ENCODE measurements around the gene NEK5. TPM values are rescaled to one million over a fixed set of nuclear protein-coding genes. Genes with fewer than 3 reads are reported as not detected.

NEK5 gene
- total RNA-seq, 2 donors from 2014 or later = 1.2 to 2.3 TPM

GRCh38 chr13:52158629-52159158 is 29.8 kb upstream of the NEK5 start:
- Histone ChIP-seq H3K4me3 (peak overlapping the region; percentile 73 to 89), H3K9me3 (no peaks in the 10 kb centered on the region), H3K4me1 (replicated peaks) (no peaks in the 10 kb centered on the region), H3K36me3 (no peaks in the 10 kb centered on the region), H3K27me3 (replicated peaks; ENCODE audit: insufficient read depth) (no peaks in the 10 kb centered on the region), H3K27ac (peak overlapping the region; percentile 78 to 85)
- peak; percentile 26 for DNase-seq (ENCODE audit: low spot score)
- 5% methylated on average over 17 of the region's 17 CpGs for WGBS
- no peak for TF ChIP-seq CTCF (IDR thresholded peaks at IDR 0.05)
- intact Hi-C loops (cut with DNase I) = no loop called here

GRCh38 chr13:52156724-52157261 is 27.9 kb upstream of the NEK5 start:
- intact Hi-C loops (cut with DNase I) = no loop called here
- Histone ChIP-seq H3K27ac (no peak overlapping the region), H3K4me3 (no peak overlapping the region), H3K9me3 (no peaks in the 10 kb centered on the region), H3K4me1 (replicated peaks) (no peaks in the 10 kb centered on the region), H3K36me3 (peaks cover 0 to 1% of the 10 kb centered on the region in 2 donors), H3K27me3 (replicated peaks; ENCODE audit: insufficient read depth) (no peaks in the 10 kb centered on the region)
- no peak for DNase-seq (ENCODE audit: low spot score)
- 31% methylated on average over 1 of the region's 1 CpG for WGBS
- TF ChIP-seq CTCF (IDR thresholded peaks at IDR 0.05) (no peak), POLR2A (IDR thresholded peaks at IDR 0.05) (no peak), POLR2AphosphoS5 (IDR thresholded peaks at IDR 0.05) (no peak)

GRCh38 chr13:52155177-52155576 is 26.3 kb upstream of the NEK5 start:
- DNase-seq (ENCODE audit: low spot score) = no peak
- Histone ChIP-seq H3K36me3 (peaks cover 0 to 4% of the 10 kb centered on the region in 2 donors), H3K4me1 (replicated peaks) (no peaks in the 10 kb centered on the region), H3K27me3 (replicated peaks; ENCODE audit: insufficient read depth) (no peaks in the 10 kb centered on the region), H3K27ac (no peak overlapping the region), H3K4me3 (no peak overlapping the region), H3K9me3 (no peaks in the 10 kb centered on the region)
- WGBS = 97% methylated on average over 1 of the region's 1 CpG
- no peak for TF ChIP-seq POLR2A (IDR thresholded peaks at IDR 0.05)
- no peak for TF ChIP-seq CTCF (IDR thresholded peaks at IDR 0.05)
- no peak for TF ChIP-seq POLR2AphosphoS5 (IDR thresholded peaks at IDR 0.05)
- intact Hi-C loops (cut with DNase I) = no loop called here

- 95% methylated on average over 1 of the region's 1 CpG for WGBS
- intact Hi-C loops (cut with DNase I) = no loop called here
- no peak for DNase-seq (ENCODE audit: low spot score)
- TF ChIP-seq CTCF (IDR thresholded peaks at IDR 0.05) = no peak
- TF ChIP-seq POLR2AphosphoS5 (IDR thresholded peaks at IDR 0.05) = no peak
- no peak for TF ChIP-seq POLR2A (IDR thresholded peaks at IDR 0.05)
- Histone ChIP-seq H3K4me1 (replicated peaks) (no peaks in the 10 kb centered on the region), H3K27ac (no peak overlapping the region), H3K36me3 (peaks cover 0 to 4% of the 10 kb centered on the region in 2 donors), H3K4me3 (no peak overlapping the region), H3K9me3 (no peaks in the 10 kb centered on the region), H3K27me3 (replicated peaks; ENCODE audit: insufficient read depth) (no peaks in the 10 kb centered on the region)
Measured at GRCh38 chr13:52147225-52147624, 18.4 kb upstream of the NEK5 start.

- DNase-seq (ENCODE audit: low spot score) = no peak
- TF ChIP-seq CTCF (IDR thresholded peaks at IDR 0.05) = no peak
- no peak for TF ChIP-seq POLR2A (IDR thresholded peaks at IDR 0.05)
- TF ChIP-seq POLR2AphosphoS5 (IDR thresholded peaks at IDR 0.05) = no peak
- intact Hi-C loops (cut with DNase I) = no loop called here
- Histone ChIP-seq H3K9me3 (no peaks in the 10 kb centered on the region), H3K27ac (no peak overlapping the region), H3K4me1 (replicated peaks) (no peaks in the 10 kb centered on the region), H3K27me3 (replicated peaks; ENCODE audit: insufficient read depth) (no peaks in the 10 kb centered on the region), H3K36me3 (no peaks in the 10 kb centered on the region), H3K4me3 (no peak overlapping the region)
- WGBS = 48% methylated on average over 2 of the region's 2 CpGs
Measured at GRCh38 chr13:52141299-52141698, 12.4 kb upstream of the NEK5 start.

Data from prostate gland (tissue), 2 donors.